Neural cell (in vitro differentiated cells): ENCODE data around the gene GAP43. TPM values are rescaled to one million over a fixed set of nuclear protein-coding genes. Genes with fewer than 3 reads are reported as not detected.

Experiments
- H2AFZ ChIP-seq: fragments of 200-600, 300-800 bp; sonication (generic), shearing (Covaris generic); 2 replicates; pipeline ENCODE4 v1.6.0; 2014; ENCODE audit warnings: low read depth, mild to moderate bottlenecking, antibody characterized with exemption, low read length, moderate library complexity
- H3F3A ChIP-seq: fragments of 200-600 bp; shearing (Covaris generic); 2 replicates; pipeline ENCODE4 v1.6.1; 2016; ENCODE audit warnings: mild to moderate bottlenecking, moderate library complexity, mixed read lengths, antibody characterized with exemption, low read length; ENCODE audit not compliant: insufficient read depth, poor library complexity, severe bottlenecking
- H3K27ac ChIP-seq: fragments of 200-600, 300-800 bp; sonication (generic), shearing (Covaris generic); 2 replicates; pipeline ENCODE4 v1.5.1; 2014; ENCODE audit warnings: mild to moderate bottlenecking, low read length, moderate library complexity
- H3K27me3 ChIP-seq: fragments of 300-800, 200-600 bp; sonication (generic), shearing (Covaris generic); 2 replicates; pipeline ENCODE4 v1.6.0; 2014; ENCODE audit warnings: mild to moderate bottlenecking, low read depth, low read length, moderate library complexity; ENCODE audit not compliant: insufficient read depth
- H3K36me3 ChIP-seq: fragments of 300-800, 200-600 bp; sonication (generic), shearing (Covaris generic); 2 replicates; pipeline ENCODE4 v1.5.1; 2014; ENCODE audit warnings: mild to moderate bottlenecking, antibody characterized with exemption, low read length, moderate library complexity; ENCODE audit not compliant: insufficient read depth
- H3K4me2 ChIP-seq: fragments of 300-800, 200-600 bp; sonication (generic), shearing (Covaris generic); 2 replicates; pipeline ENCODE4 v1.6.0; 2014; ENCODE audit warnings: mild to moderate bottlenecking, low read length
- H3K4me3 ChIP-seq: fragments of 300-800, 200-600 bp; sonication (generic), shearing (Covaris generic); 2 replicates; pipeline ENCODE4 v1.5.1; 2014; ENCODE audit warnings: mild to moderate bottlenecking, low read length, moderate library complexity
- H3K79me2 ChIP-seq: fragments of 200-600 bp; shearing (Covaris generic); replicated peaks from 2 replicates; pipeline ENCODE4 v1.6.0; 2014; ENCODE audit warnings: mild to moderate bottlenecking, low read length, moderate library complexity; ENCODE audit not compliant: insufficient read depth
- H3K9ac ChIP-seq: fragments of 300-800, 200-600 bp; sonication (generic), shearing (Covaris generic); 2 replicates; pipeline ENCODE4 v1.6.1; 2016; ENCODE audit warnings: mild to moderate bottlenecking, low read length, mixed read lengths
- H3K9me2 ChIP-seq: fragments of 200-600 bp; shearing (Covaris generic); 2 replicates; pipeline ENCODE4 v1.6.1; 2016; ENCODE audit warnings: mild to moderate bottlenecking, low read length, mixed read lengths; ENCODE audit not compliant: insufficient read depth
- H3K9me3 ChIP-seq: fragments of 200-600, 300-800 bp; sonication (generic), shearing (Covaris generic); 2 replicates; pipeline ENCODE4 v1.6.1; 2016; ENCODE audit warnings: mild to moderate bottlenecking, mixed run types, low read length, moderate library complexity, mixed read lengths
- H4K20me1 ChIP-seq: fragments of 200-600 bp; shearing (Covaris generic); 2 replicates; pipeline ENCODE4 v1.6.1; 2016; ENCODE audit warnings: mild to moderate bottlenecking, mixed run types; ENCODE audit not compliant: insufficient read depth
- EP300 ChIP-seq: fragments of 450-650 bp; conservative IDR thresholded peaks from 2 replicates; pipeline ENCODE4 v1.6.1; 2014; ENCODE audit warnings: antibody characterized with exemption, mild to moderate bottlenecking, moderate library complexity; ENCODE audit not compliant: poor library complexity, severe bottlenecking
- EZH2 ChIP-seq: fragments of 200-600, 300-800 bp; shearing (Covaris generic), sonication (generic); IDR thresholded peaks from 2 replicates; pipeline ENCODE4 v1.6.1; 2014; ENCODE audit warnings: antibody characterized with exemption, low read length, borderline replicate concordance, mild to moderate bottlenecking; ENCODE audit not compliant: insufficient read depth, poor library complexity, severe bottlenecking
- MXI1 ChIP-seq: fragments of 450-650 bp; conservative IDR thresholded peaks from 2 replicates; pipeline ENCODE4 v1.6.1; 2014; ENCODE audit warnings: antibody characterized with exemption, mild to moderate bottlenecking; ENCODE audit not compliant: poor library complexity, severe bottlenecking
- POLR2AphosphoS5 ChIP-seq: IDR thresholded peaks from 2 replicates; pipeline ENCODE4 v1.6.1; 2012
- RAD21 ChIP-seq: fragments of 450-650 bp; conservative IDR thresholded peaks from 2 replicates; pipeline ENCODE4 v1.6.1; 2014; ENCODE audit warnings: antibody characterized with exemption, mild to moderate bottlenecking, moderate library complexity
- REST ChIP-seq: IDR thresholded peaks from 2 replicates; pipeline ENCODE4 v1.6.1; 2012; ENCODE audit warnings: borderline replicate concordance
- SMC3 ChIP-seq: fragments of 450-650 bp; conservative IDR thresholded peaks from 2 replicates; pipeline ENCODE4 v1.6.1; 2014; ENCODE audit warnings: antibody characterized with exemption, mild to moderate bottlenecking, moderate library complexity; ENCODE audit not compliant: poor library complexity
- TAF1 ChIP-seq: IDR thresholded peaks from 2 replicates; pipeline ENCODE4 v1.6.1; 2012; ENCODE audit warnings: low read depth
- polyA plus RNA-seq: library from polyadenylated mRNA; depleted of rRNA; stranded (reverse); fragments of >200 nt; gene quantifications from 2 replicates; pipeline ENCODE4 v1.2.3, GENCODE V29; 2014
- TF ChIP-seq, protein P1 (sequence below): fragments of 450-650 bp; IDR thresholded peaks from 2 replicates; pipeline ENCODE4 v1.5.1; 2014; ENCODE audit warnings: antibody characterized with exemption, mild to moderate bottlenecking, moderate library complexity; ENCODE audit not compliant: poor library complexity, severe bottlenecking

The GAP43 gene
- polyA plus RNA-seq, 1 donor from 2014 or later: 1,327 TPM

GRCh38 chr3:115766587-115767482 lies 143.5 kb downstream of the GAP43 start:
- H3F3A ChIP-seq: no peaks in the 10 kb centered on the region
- no peak overlapping the region for H3K4me2 ChIP-seq
- H3K4me3 ChIP-seq: no peak overlapping the region
- TF ChIP-seq SMC3 (no peak), MXI1 (no peak), EP300 (no peak), EZH2 (no peak), TAF1 (no peak), POLR2AphosphoS5 (no peak), RAD21 (no peak), REST (no peak)
- TF ChIP-seq, protein P1, sequence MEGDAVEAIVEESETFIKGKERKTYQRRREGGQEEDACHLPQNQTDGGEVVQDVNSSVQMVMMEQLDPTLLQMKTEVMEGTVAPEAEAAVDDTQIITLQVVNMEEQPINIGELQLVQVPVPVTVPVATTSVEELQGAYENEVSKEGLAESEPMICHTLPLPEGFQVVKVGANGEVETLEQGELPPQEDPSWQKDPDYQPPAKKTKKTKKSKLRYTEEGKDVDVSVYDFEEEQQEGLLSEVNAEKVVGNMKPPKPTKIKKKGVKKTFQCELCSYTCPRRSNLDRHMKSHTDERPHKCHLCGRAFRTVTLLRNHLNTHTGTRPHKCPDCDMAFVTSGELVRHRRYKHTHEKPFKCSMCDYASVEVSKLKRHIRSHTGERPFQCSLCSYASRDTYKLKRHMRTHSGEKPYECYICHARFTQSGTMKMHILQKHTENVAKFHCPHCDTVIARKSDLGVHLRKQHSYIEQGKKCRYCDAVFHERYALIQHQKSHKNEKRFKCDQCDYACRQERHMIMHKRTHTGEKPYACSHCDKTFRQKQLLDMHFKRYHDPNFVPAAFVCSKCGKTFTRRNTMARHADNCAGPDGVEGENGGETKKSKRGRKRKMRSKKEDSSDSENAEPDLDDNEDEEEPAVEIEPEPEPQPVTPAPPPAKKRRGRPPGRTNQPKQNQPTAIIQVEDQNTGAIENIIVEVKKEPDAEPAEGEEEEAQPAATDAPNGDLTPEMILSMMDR: no peak
- no peak overlapping the region for H3K9ac ChIP-seq
- no peaks in the 10 kb centered on the region for H3K9me3 ChIP-seq
- no peaks in the 10 kb centered on the region for H4K20me1 ChIP-seq
- H3K27me3 ChIP-seq: no peaks in the 10 kb centered on the region
- H3K27ac ChIP-seq: no peak overlapping the region
- no peaks in the 10 kb centered on the region for H3K79me2 ChIP-seq
- H2AFZ ChIP-seq: no peak overlapping the region
- H3K36me3 ChIP-seq: no peaks in the 10 kb centered on the region
- no peaks in the 10 kb centered on the region for H3K9me2 ChIP-seq

- no peak overlapping the region for H3K9ac ChIP-seq
- no peak overlapping the region for H3K4me3 ChIP-seq
- no peaks in the 10 kb centered on the region for H3K36me3 ChIP-seq
- no peaks in the 10 kb centered on the region for H3K9me3 ChIP-seq
- no peak overlapping the region for H2AFZ ChIP-seq
- no peak for TF ChIP-seq SMC3
- TF ChIP-seq, protein P1: no peak
- TF ChIP-seq EP300: no peak
- TF ChIP-seq EZH2: no peak
- no peak for TF ChIP-seq REST
- TF ChIP-seq RAD21: no peak
- TF ChIP-seq TAF1: no peak
- no peak for TF ChIP-seq POLR2AphosphoS5
- TF ChIP-seq MXI1: no peak
- H3K4me2 ChIP-seq: no peak overlapping the region
- no peaks in the 10 kb centered on the region for H3F3A ChIP-seq
- H3K27ac ChIP-seq: no peak overlapping the region
- H3K27me3 ChIP-seq: no peaks in the 10 kb centered on the region
- no peaks in the 10 kb centered on the region for H3K79me2 ChIP-seq
- H3K9me2 ChIP-seq: no peaks in the 10 kb centered on the region
- no peaks in the 10 kb centered on the region for H4K20me1 ChIP-seq
Observed at GRCh38 chr3:115768661-115769060, 145.4 kb downstream of the GAP43 start.
